Daoy (cell line): ENCODE measurements around the gene ATP8B3. TPM values are rescaled to one million over a fixed set of nuclear protein-coding genes. Genes with fewer than 3 reads are reported as not detected.
A peak's percentile ranks its signal among the peaks of the same experiment; 100 is the strongest.

Experiments
- DNase-seq: peaks from one replicate; pipeline ENCODE4 v3.0.0-alpha.2; 2015; ENCODE audit warnings: low read depth
- total RNA-seq: library from RNA; depleted of rRNA; stranded (reverse); fragments of >200 nt; shearing (Covaris generic); gene quantifications from 2 replicates; pipeline ENCODE4 v1.2.3, GENCODE V29; 2014

Gene ATP8B3
- total RNA-seq, 1 experiment from 2014 or later, result 1.8 TPM

DNA sequence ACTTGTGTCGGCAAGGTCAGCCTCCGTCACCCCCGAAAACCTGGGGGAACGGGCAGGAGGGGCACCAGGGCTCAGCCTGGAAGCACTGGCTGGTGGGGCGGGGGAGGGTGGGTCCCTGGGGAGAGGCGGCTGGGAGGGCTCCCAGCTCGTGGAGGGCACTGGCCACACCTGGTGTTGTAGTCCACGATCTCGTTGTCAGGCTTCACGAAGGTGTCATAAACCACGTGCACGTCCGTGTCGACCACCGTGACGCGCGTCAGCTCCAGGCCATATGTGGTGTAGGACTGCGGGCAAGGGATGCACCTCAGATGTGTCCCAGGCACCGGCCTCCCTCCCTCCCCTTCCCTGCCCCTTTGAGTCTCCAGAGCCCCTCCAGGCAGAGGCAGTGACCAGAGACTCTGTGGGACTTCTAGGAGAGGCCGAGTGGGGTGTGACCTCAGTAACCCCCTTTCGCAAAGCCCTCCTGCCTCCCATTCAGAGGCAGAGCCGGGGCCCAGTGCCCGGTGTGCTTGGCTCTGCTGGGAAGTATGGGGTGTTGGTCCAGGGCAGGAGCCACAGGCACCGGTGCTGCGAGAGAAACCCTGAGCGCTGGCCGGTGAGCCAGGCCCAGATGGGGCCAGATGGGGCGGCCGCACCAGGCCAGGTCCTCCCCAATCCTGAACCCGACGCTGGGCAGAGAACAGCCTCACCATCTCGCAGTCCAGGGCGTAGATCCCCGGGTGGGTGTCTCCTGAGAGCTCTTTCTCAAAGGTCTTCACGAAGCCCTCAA is 4.6 kb upstream of the ATP8B3 start:
- no peak for DNase-seq

DNA sequence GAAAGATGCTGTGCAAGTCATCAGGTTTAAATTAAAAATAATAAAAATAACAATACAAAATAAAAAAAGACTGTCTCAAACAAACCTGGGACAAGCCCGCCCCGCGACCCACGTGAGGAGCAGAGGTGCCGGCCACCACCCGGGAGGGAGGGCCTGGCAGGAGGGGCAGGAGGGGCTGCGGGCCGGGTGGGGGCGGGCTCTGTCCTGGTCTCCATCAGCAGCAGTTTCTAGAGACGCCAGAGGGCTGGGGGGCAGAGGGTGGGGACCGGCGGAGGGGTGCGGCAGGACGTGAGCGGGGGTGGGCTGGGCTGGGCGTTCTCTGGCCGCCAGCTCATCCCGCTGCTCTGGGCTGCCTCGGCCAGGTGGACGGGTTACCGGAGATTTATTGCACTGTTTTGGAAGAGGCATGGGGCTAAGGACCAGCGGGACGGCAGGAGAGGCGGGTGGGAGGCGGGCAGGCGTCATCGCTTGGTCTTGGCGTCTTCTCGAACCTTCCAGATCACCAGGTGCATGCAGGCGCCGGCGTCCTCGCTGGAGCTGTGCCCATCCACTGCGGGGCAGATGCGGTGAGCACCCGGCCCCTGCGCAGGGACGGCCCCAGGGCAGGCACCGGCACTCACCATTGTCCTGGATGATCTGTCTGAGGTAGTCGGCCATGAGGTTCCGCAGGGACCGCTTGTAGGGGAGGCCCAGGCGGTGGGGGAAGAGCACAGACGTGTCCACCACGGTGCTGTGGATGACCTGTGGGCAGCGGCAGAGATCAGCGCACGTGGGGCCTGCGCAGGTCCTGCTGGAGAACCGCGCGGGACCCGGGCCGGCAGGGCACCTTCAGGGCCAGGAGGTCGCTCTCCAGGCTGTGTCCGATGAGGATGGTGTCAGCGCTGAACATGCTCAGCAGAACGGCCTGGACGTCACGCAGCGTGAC is 3.8 kb upstream of the ATP8B3 start:
- DNase-seq, result no peak

DNA sequence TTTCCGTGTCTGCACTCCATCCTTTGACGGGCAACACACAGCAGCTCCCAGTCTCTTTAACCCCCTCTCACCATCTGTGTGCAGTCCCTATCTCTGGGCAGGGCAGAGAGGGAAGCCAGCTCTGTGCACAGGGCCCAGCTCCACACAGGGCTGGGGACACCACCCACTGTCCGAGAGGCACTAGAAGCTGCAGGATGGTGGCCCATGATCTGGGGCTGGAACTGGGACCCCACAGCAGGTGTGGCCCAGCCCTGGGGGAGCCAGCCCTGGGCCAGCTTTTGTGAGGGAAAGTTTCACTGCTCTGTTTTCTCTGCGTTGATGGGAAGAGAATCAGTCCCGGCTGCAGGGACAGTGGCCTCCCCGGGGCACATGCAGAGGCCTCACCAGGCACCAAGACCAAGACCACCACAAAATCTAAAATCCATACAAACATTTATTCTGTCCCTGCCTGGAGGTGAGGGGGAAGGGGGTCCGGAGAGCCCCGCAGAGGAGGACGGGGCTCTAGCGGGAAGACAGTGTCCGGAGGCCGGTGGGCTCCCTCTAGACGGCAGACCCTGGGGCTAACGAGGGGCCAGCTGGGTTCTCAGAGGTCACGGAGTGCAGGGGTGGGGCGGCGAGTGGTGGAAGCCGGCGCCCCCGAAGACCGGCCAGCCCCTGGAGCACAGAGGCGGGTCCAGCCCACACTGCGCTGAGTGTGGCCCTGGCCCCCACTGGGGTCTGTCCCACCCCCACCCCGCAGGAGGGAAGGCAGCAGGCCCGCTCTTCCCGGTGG is 2.9 kb upstream of the ATP8B3 start:
- DNase-seq, result no peak

DNA sequence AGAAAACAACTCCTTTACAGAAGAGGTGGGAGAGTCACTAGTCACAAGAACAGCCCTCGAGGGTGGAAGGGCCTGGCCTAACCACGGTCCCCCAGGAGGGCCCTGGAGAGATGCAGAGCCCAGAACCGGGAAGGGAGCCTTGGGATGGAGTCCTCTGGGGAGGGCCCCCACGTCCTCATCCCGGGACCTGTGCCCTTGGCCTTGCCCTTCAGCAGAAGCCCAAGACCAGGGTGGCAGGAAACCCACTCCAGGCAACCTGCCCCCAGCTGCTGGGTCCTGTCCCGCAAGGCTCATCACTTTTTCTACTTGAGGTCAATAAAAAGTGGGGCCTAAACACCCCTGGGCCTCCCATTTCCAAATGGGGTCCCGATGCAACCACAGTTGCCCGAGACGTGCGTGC is 2.3 kb upstream of the ATP8B3 start:
- no peak for DNase-seq

DNA sequence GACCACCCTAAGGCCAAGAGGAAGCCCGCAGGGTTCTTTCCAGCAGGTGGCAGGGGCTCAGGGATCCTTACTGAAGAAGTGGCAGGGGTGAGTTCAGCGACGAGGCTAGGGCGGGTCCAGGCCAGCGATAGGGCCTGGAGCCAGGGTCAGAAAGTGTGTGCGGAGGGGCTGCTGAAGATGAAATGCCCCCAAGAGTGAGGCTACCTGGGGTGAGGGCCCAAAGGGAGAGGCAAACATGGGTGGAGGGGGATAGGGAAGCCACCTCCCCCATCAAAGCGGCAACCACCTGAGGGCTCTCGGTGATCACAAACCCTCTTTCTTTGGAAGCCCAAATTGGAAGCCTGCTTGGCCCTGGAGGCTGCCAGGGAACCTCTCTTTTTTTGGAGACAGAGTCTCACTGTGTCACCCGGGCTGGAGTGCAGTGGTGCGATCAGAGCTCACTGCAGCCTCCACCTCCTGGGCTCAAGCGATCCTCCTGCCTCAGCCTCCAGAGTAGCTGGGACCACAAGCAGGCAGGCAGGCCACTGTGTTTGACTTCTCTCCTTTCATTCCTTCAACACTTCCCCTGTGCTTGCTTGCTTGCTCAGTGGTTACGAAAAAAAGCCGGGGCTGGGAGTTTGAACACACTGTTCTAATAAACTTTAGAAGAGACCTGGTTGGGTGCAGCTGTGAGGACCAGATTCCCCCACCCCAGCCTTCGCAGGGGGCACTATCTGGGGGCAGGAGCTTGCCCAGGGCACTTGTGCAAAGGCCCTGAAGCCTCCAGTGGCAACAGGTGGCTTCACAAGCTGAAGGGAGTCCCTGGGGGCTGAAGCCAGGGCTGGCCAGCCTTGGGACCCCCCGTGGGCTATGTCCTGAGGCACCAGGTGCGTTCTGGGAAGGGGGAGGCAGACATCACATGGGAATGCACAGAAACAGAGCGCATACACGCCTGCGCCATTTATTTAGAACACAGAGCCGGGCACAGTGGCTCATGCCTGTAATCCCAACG is 1.4 kb upstream of the ATP8B3 start:
- DNase-seq, result no peak

DNA sequence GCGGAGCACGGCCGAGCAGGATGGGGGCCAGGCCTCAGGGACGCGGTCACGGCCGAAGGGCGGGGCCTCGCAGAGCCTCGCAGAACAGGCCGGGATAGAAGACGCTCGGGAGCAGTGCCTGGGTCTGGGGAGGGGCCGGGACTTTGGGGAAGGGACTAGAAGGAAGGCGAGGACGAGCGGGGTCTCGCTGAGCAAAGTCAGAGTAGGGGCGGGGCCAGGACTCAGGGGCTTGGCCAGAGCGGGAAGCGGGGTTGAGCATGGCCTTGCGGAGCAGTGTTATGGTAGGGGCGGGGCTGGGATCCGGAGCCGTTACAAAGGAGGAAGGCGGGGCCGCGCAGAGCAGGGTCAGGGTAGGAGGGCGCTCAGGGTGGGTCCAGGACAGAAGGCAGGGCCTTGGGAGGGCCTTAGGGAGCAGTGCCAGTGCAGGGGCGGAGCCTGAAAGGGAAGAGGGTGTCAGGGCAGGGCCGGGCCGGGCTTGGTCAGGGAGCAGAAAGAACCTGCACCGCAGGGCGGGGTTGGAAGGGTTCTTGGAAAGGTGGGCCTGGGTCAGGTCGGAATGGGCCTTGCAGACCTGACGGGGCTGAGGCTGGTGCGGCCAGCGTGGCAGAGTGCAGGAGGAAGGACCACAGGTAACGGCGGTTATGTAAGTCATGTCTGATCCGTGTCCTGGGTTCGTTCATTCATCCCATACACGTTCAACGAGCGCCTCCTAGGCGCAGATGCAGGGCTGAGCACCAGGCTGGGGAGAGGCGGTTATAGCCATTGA is 533 bp upstream of the ATP8B3 start:
- peak; percentile 98 for DNase-seq

DNA sequence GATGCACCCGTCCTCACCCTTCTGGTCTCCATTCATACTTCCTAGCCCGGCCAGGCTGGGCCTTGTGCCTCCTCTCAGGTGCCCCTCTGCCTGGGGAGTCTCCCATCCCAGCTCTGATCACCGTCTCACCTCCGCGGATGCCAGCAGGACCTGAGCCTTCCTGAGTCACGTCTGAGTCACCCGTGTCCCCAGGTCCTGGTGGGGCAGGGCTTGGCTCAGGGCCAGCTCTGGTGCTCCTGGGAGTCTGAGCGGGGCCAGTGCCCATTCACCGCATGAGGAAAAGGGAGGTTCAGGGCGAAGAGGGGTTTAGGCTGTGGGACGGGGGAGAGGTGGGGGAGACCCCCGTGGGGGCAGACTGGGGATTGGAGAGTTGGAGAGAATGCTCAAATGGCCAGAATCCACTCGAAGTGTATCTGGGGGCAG is 593 bp downstream of the ATP8B3 start:
- DNase-seq, result peak; percentile 96

DNA sequence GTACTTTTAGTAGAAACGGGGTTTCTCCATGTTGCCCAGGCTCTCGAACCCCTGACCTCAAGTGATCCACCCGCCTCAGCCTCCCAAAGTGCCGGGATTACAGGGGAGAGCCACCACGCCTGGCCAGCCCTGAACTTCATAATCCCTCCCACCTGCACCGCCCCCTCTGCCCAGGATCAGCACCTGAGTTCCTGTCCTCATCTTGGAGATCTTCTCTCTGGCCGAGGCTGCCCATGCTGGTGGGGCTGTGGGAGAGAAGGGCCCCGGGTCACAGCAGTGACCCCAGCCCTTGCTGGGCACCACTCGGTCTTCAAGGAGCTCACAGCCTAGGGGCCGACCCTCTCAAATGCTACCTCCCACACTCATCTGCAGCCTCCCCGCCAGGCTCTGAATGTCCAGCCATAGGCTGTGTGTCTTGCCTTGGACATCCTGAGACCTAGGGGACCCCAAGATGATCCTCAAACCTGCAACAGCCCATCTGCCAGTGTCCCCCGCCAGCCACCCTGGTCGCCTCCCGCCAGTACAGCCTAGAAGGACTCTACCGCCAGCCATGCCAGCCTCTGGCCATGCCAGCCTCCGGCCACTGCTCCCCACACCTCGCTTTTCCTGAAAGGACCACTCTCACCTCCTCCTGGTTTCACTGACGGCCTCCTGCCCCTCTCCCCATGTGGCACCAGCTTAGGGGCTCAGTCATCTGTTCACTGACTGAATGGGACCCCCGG is 1.5 kb downstream of the ATP8B3 start:
- DNase-seq, result no peak

DNA sequence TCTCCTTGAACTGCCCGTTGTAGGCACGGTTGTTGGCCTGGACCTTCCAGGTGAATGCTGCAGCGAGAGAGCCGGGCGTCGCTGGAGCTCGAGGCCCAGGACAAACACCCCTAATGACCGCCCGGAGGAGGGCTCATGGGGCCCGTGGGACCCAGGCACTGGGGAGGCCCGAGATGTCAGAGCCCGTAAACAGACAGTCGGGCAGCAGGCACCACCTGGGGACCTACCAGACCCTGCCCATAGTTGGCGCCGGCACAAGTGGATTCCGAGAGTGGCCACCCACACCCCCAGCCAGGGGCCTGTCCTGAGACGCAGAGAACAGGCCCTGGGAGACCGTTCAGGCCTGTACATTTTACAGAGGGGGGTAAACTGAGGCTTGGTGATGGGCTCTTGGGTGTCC is 2.4 kb downstream of the ATP8B3 start:
- no peak for DNase-seq

DNA sequence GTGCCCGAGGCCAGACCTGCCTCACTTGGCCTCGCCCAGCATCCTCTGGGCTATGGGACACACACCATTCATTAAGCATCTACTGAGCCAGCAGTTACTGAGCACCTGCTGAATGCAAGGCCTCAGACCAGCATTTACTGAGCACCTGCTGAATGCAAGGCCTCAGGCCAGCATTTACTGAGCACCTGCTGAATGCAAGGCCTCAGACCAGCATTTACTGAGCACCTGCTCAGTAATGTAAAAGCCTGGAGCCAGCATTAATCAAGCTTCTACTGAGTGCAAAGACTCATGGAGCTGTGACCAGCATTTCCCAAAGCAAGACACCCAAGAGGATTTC is 3.7 kb downstream of the ATP8B3 start:
- no peak for DNase-seq

DNA sequence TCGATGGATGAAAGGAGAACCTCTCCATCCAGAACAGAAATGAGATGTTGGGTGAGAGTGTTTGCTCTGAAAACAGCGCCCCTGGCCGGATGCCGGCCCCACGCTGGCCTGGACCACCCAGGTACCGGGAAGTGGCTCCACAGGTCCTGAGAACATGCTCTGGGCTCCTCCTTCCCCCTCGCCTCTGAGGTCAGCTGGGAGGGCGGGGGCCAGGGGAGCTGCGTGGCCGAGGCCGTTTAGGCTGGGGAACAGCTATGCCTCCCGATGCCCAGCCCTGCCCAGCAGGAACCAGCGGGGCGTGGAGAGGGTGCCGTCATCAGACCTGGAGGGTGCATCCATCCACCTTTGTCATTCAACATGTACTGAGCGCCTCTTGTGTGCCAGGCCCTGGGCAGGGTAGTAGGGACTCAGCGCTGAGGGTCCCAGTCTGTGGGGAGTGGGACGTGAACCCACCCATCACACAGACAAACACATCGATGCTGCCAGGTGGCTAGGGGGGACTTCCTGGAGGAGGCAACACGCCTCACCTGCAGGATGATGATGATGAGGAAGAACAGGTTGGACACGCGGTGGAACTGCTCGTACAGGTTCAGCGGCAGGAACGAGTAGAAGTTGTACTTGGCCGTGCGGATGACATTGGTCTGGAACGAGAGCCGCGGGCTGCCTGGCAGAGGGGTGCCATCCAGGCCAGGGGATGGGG is 4.2 kb downstream of the ATP8B3 start:
- no peak for DNase-seq

DNA sequence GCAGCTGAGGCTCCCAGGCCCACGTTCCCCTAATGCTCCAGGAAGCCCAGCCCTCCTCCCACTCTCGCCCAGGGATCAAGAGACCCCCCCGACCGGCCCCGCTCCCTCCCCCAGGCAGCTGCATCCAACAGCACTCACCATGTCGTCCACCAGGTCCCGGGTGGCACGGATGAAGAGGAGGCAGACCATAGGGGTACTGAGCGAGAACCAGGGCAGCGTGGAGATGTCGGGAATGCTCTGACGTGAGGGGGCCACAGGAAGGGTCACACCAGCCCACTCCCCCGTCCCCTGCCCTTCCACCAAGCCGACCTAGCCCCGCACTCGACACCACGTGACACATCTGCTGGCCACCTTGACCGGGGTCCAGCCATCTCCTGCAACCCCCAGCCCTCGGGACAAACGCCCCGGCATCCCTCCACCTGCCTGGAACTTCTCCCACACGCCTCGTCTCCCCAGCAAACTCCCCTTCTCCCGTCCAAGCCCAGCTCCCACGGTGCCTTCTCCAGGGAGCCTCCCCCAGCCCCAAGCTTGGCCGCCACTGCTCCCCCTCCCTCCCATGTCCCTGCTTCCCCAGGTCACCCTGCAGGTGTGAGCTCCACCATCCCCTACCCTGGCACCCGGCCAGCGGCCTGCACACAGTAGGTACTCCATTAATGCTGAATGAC is 4.9 kb downstream of the ATP8B3 start:
- no peak for DNase-seq

DNA sequence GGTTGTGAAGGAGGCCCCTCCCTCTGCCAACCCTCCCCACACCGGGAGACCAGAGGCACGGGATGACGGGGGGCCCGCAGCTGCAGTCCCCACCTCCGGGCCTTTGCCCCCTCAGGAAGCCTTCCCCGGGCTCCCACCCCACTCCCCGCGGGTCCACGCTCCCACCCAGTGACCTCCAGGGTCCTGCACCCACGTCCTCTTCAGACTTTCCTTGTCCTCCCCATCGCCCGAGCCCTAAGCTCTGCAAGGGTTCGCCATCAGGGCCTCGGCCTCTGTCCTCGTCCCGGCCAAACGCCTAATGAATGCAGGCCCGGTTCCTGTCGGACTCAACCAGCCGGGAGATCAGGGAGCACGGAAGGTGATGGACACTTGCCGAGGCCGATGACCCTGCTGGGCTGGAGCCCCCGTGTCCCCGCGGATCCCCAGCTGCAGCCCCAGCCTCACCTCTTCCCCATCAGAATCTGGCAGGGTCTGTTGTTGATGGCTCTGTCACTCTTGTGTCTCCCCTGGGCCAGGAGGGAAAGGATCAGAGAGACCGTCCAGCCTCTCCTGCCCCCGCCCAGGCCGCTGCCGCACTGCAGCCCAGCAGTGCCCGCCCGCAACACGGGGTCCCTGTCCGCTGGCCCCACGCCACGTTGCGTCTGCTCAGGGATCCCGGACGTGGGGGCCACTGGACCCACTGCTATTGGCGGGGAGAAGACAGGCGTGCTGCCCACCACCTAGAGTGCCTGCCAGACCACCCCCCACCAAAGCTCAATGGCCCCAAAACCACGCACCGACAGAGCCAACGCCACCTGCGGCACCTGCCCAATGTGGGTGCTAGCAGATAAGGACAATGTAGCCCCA is 5.7 kb downstream of the ATP8B3 start:
- DNase-seq, result no peak

DNA sequence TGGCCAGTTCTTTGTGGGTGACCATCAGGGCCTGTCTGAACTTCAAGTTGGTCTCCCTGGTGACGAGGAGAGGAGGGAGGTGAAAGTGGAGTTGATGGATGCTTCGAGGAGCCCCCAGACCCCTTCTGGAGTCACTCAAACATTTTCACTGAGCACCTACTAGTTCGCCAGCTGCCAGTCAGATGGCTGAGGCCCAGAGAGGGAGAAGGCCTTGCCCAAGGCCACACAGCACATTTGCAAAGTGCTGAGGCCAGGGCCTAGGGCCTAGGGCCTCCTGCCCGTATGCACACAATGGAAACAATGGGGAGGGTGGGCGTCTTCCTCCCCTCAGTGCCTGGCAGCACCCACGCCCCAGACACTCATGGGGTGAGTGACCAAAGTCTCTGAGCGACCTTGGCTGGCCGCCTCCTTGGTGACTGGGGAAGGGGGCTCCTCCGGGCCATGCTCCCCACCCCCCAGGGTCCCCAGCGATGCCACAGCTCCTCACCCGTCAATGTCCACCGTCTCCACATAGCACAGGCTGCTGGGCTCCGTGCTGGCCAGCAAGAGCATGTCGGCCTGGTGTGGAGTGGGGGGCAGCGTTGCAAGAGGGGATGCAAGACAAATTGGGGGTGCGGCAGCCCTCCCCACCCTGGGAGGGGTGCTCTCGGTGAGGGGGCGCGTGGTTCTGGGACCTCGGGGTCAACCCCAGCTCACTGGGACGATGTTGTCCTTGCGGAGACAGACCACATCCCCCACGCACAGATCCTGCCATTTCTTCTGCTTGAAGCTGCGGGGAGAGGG is 6.5 kb downstream of the ATP8B3 start:
- DNase-seq, result no peak

DNA sequence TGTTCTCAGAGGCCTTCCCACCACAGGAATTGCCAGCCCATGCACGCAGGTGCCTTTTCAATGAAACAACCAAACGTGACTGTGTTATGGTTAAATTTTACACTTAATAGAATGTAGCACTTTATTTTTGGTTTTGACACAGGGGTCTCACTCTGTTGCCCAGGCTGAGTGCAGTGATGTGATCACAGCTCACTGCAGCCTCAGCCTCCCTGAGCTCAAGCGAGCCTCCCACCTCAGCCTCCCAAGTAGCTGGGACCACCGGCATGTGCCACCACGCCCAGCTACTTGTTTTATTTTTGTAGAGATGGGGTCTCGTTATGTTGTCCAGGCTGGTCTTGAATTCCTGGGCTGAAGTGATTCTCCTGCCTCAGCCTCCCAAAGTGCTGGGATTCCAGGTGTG is 7.2 kb downstream of the ATP8B3 start:
- DNase-seq, result no peak

DNA sequence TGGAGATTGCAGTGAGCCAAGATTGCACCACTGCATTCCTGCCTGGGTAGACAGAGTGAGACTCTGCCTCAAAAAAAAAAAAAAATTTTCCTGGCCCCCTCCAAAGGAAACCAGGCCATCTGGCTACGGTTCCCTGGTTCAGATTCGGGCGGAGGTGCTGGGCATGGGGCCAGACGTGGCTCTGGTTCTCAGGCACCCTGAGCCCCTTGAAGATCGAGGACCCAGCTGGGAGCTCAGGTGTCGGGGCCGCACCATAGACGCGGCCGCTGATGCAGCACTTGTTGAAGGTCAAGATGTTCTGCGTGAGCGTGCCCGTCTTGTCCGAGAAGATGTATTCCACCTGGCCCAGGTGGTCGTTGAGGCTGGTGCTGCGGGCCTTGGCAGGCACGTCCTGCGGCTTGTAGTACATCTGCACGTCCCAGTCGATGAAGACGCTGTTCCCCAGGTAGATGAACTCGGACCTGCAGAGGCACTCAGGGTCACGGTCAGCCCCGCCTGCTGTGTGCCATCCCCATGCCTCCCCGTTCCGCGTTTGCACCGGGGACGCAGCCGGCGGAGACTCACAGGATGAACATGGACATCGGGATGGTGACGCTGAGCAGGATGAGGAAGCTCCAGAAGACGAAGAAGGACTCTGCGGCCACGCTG is 12.3 kb downstream of the ATP8B3 start:
- no peak for DNase-seq
